A549 (cell line): ENCODE data around the gene FBXL7. TPM values are rescaled to one million over a fixed set of nuclear protein-coding genes. Genes with fewer than 3 reads are reported as not detected.

Experiments used
- ATAC-seq, 2 experiments: fragments of 200-7000 bp in 1 of 2; fragments of >200 bp in 1 of 2; cut with Nextera tagmentation in 1 of 2; cut with Tn5 transposase in 1 of 2; 3 replicates each; pipeline versions ENCODE4 v1.8.0 to v1.9.1; 2018 to 2020; ENCODE audit warnings: mild to moderate bottlenecking in 1 of 2, moderate library complexity in 1 of 2
- CTCF ChIA-PET: fragments of 300-600 bp; sonication (Branson Sonifier 250); formaldehyde crosslinking; extraction: SDS; loops from one replicate; lab custom pipeline; 2021; ENCODE audit warnings: antibody characterized with exemption, inconsistent platforms; lab: Yijun Ruan, JAX
- POLR2A ChIA-PET: fragments of 350-600 bp; formaldehyde crosslinking; extraction: SDS; loops from one replicate; lab custom pipeline; 2021; ENCODE audit warnings: antibody characterized with exemption, inconsistent platforms; lab: Yijun Ruan, JAX
- DNase-seq, 2 experiments: peaks; one replicate each; pipeline versions ENCODE4 v3.0.0 to v3.0.0-alpha.2; 2011 to 2016; ENCODE audit warnings: low read depth in 1 of 2, low spot score in 1 of 2
- FAIRE-seq: peaks from 2 replicates; lab custom pipeline; 2011; peaks lifted over from hg19 to GRCh38; lab: Jason Lieb, UNC
- H3K27ac ChIP-seq, 2 experiments: fragments of >200 bp; sonication (Bioruptor Twin); formaldehyde crosslinking; 3 replicates each; pipeline ENCODE4 v1.5.1; 2016 to 2017
- H3K4me1 ChIP-seq: fragments of >200 bp; sonication (Bioruptor Twin); formaldehyde crosslinking; 3 replicates; pipeline ENCODE4 v1.6.1; 2016
- H3K4me2 ChIP-seq: fragments of >200 bp; sonication (Bioruptor Twin); formaldehyde crosslinking; 3 replicates; pipeline ENCODE4 v1.6.1; 2016
- H3K4me3 ChIP-seq: fragments of >200 bp; sonication (Bioruptor Twin); formaldehyde crosslinking; 3 replicates; pipeline ENCODE4 v1.5.1; 2016
- H3K9me3 ChIP-seq: fragments of >200 bp; sonication (Bioruptor Twin); formaldehyde crosslinking; 3 replicates; pipeline ENCODE4 v1.6.1; 2016
- ATOH8 ChIP-seq: fragments of 250-450 bp; sonication (Bioruptor Pico); IDR thresholded peaks from 2 replicates; pipeline ENCODE4 v1.5.0; 2020; ENCODE audit warnings: low read depth, mild to moderate bottlenecking, moderate library complexity
- CBX8 ChIP-seq: fragments of 200-600 bp; sonication (generic); IDR thresholded peaks from 2 replicates; pipeline ENCODE4 v1.6.1; 2016
- CHD2 ChIP-seq: fragments of 150-350 bp; IDR thresholded peaks from 2 replicates; pipeline ENCODE4 v1.6.1; 2014; ENCODE audit warnings: low read length; ENCODE audit not compliant: partially characterized antibody
- E2F6 ChIP-seq: IDR thresholded peaks from 2 replicates; pipeline ENCODE4 v1.6.1; 2012; ENCODE audit warnings: low read depth, borderline replicate concordance
- FOSB ChIP-seq: fragments of 250-450 bp; sonication (Bioruptor Pico); IDR thresholded peaks from 2 replicates; pipeline ENCODE4 v1.5.0; 2020; ENCODE audit warnings: mild to moderate bottlenecking, moderate library complexity
- HDAC2 ChIP-seq: fragments of 200-600 bp; sonication (generic); IDR thresholded peaks from 2 replicates; pipeline ENCODE4 v1.6.1; 2016
- JUN ChIP-seq, 2 experiments: fragments of >200 bp; sonication (Bioruptor Twin); formaldehyde crosslinking; IDR thresholded peaks; 2 replicates in 1 of 2; 3 replicates in 1 of 2; pipeline ENCODE4 v1.6.1; 2016 to 2017
- JUNB ChIP-seq: fragments of >200 bp; sonication (Bioruptor Twin); formaldehyde crosslinking; IDR thresholded peaks from 2 replicates; pipeline ENCODE4 v1.6.1; 2016
- KDM5A ChIP-seq: fragments of 200-600 bp; sonication (generic); IDR thresholded peaks from 2 replicates; pipeline ENCODE4 v1.6.1; 2016; ENCODE audit warnings: antibody characterized with exemption, mild to moderate bottlenecking
- MAFK ChIP-seq: fragments of 450-650 bp; IDR thresholded peaks from 2 replicates; pipeline ENCODE4 v1.6.1; 2014; ENCODE audit not compliant: partially characterized antibody
- MAX ChIP-seq: IDR thresholded peaks from 2 replicates; pipeline ENCODE4 v1.6.1; 2012
- NR3C1 ChIP-seq: fragments of >200 bp; sonication (Bioruptor Twin); formaldehyde crosslinking; IDR thresholded peaks from 3 replicates; pipeline ENCODE4 v1.6.1; 2017
- RCOR1 ChIP-seq: fragments of 150-350 bp; IDR thresholded peaks from 2 replicates; pipeline ENCODE4 v1.6.1; 2014; ENCODE audit warnings: antibody characterized with exemption, low read length, low read depth
- REST ChIP-seq: fragments of 200-600 bp; sonication (generic); IDR thresholded peaks from 2 replicates; pipeline ENCODE4 v1.6.1; 2016; ENCODE audit warnings: antibody characterized with exemption, mild to moderate bottlenecking, moderate library complexity
- RNF2 ChIP-seq: fragments of 200-600 bp; sonication (generic); IDR thresholded peaks from 2 replicates; pipeline ENCODE4 v1.6.1; 2016; ENCODE audit warnings: low read depth, mild to moderate bottlenecking, antibody characterized with exemption, moderate library complexity, borderline replicate concordance
- SMC3 ChIP-seq: fragments of >200 bp; sonication (Bioruptor Twin); formaldehyde crosslinking; IDR thresholded peaks from 3 replicates; pipeline ENCODE4 v1.6.1; 2018; ENCODE audit warnings: inconsistent platforms
- SREBF2 ChIP-seq: fragments of 450-650 bp; IDR thresholded peaks from 2 replicates; pipeline ENCODE4 v1.6.1; 2014; ENCODE audit warnings: mild to moderate bottlenecking, moderate library complexity
- ZC3H11A ChIP-seq: fragments of 450-650 bp; IDR thresholded peaks from 2 replicates; pipeline ENCODE4 v1.6.1; 2014; ENCODE audit warnings: antibody characterized with exemption, mild to moderate bottlenecking
- ZFP36 ChIP-seq: fragments of 450-650 bp; IDR thresholded peaks from 2 replicates; pipeline ENCODE4 v1.6.1; 2014; ENCODE audit warnings: borderline replicate concordance; ENCODE audit not compliant: partially characterized antibody
- WGBS: methylation state at CpG from one replicate; pipeline ENCODE4 v1.1.6; 2017; ENCODE audit errors: missing lambda C conversion rate; 5-methylcytosine and 5-hydroxymethylcytosine counted together
- polyA plus RNA-seq, 4 experiments: library from polyadenylated mRNA; depleted of rRNA in 3 of 4; stranded (reverse); fragments of >200 nt; fragmentation: RNase III in 1 of 4; extraction: RNeasy Plus Mini Kit Qiagen cat#74134 plus additional on column Dnase treatment in 1 of 4; gene quantifications; 2 replicates in 3 of 4; 3 replicates in 1 of 4; pipeline ENCODE4 v1.2.3, GENCODE V29; 2011 to 2017
- TF ChIP-seq, protein P1 (sequence below): fragments of 250-450 bp; sonication (Bioruptor Pico); IDR thresholded peaks from 2 replicates; pipeline ENCODE4 v1.5.0; 2021; ENCODE audit warnings: mild to moderate bottlenecking, moderate library complexity, borderline replicate concordance
- TF ChIP-seq, protein P2 (sequence below): IDR thresholded peaks from 2 replicates; pipeline ENCODE4 v1.6.1; 2012

Gene FBXL7
- polyA plus RNA-seq, 2 of the 4 experiments (the other 2 are of a cell fraction), result 0.90 to 1.7 TPM

DNA sequence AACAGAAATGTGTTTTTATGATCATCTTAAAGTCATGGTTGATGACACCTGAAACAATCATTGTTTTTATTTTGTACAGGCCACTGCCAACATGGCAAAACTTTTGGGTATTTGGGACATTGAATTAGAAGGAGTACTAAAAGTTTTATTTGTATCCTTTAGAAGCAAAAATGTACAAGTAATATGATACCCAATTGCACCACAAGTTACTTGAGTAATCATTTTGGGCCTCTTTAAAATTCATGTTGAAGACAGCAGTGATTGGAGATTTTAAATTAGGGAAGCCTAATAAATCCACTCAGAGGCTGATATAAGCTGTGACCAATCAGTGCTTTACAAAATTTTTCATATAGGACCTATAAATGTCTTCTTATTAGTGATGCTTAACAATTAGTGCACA is 466.7 kb downstream of the FBXL7 start:
- H3K9me3 ChIP-seq, result no peaks in the 10 kb centered on the region
- no peak for ATAC-seq
- no peak overlapping the region for H3K4me3 ChIP-seq
- CTCF ChIA-PET, result no interaction called here
- no peak for DNase-seq
- H3K27ac ChIP-seq, result no peak overlapping the region
- H3K4me1 ChIP-seq, result no peaks in the 10 kb centered on the region
- TF ChIP-seq RCOR1 (no peak), NR3C1 (no peak), SMC3 (no peak), JUNB (no peak), CHD2 (no peak), ZC3H11A (no peak), HDAC2 (no peak), MAFK (no peak), ZFP36 (no peak), E2F6 (no peak), FOSB (CRISPR knock-in tag) (no peak), REST (no peak), MAX (no peak), JUN (IDR thresholded peaks at IDR 0.05) (no peak), ATOH8 (CRISPR knock-in tag) (no peak), SREBF2 (no peak)
- TF ChIP-seq, protein P1, sequence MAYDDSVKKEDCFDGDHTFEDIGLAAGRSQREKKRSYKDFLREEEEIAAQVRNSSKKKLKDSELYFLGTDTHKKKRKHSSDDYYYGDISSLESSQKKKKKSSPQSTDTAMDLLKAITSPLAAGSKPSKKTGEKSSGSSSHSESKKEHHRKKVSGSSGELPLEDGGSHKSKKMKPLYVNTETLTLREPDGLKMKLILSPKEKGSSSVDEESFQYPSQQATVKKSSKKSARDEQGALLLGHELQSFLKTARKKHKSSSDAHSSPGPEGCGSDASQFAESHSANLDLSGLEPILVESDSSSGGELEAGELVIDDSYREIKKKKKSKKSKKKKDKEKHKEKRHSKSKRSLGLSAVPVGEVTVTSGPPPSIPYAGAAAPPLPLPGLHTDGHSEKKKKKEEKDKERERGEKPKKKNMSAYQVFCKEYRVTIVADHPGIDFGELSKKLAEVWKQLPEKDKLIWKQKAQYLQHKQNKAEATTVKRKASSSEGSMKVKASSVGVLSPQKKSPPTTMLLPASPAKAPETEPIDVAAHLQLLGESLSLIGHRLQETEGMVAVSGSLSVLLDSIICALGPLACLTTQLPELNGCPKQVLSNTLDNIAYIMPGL, result no peak
- TF ChIP-seq, protein P2, sequence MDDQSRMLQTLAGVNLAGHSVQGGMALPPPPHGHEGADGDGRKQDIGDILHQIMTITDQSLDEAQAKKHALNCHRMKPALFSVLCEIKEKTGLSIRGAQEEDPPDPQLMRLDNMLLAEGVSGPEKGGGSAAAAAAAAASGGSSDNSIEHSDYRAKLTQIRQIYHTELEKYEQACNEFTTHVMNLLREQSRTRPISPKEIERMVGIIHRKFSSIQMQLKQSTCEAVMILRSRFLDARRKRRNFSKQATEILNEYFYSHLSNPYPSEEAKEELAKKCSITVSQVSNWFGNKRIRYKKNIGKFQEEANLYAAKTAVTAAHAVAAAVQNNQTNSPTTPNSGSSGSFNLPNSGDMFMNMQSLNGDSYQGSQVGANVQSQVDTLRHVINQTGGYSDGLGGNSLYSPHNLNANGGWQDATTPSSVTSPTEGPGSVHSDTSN, result no peak
- POLR2A ChIA-PET, result no interaction called here
- H3K4me2 ChIP-seq, result no peak overlapping the region
- no peak for FAIRE-seq

DNA sequence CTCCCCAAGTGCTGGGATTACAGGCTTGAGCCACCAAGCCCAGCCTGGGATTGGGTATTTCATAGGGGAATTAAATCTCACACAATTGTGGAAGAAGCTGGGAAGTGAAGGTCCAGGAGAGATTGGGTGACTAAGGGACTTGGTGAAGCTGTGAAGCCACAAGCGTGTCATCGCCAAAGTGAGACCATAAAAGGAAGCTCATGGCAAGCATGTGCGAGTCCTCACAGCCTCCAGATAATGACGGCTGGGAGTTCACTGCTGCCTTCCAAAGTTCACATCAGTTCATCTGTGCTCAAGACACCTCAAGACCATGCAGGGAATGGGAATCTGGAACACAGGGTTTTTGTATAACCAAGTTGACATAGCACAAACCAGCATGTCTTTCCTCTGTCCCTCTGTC is 469.0 kb downstream of the FBXL7 start:
- CTCF ChIA-PET, result no interaction called here
- POLR2A ChIA-PET, result no interaction called here
- no peak overlapping the region for H3K4me3 ChIP-seq
- ATAC-seq, result no peak
- no peaks in the 10 kb centered on the region for H3K4me1 ChIP-seq
- no peaks in the 10 kb centered on the region for H3K9me3 ChIP-seq
- WGBS, result 67% methylated on average over 4 of the region's 4 CpGs
- no peak overlapping the region for H3K27ac ChIP-seq
- FAIRE-seq, result no peak
- H3K4me2 ChIP-seq, result no peak overlapping the region
- TF ChIP-seq RNF2 (no peak), RCOR1 (no peak), SMC3 (no peak), KDM5A (no peak), CBX8 (no peak)
- DNase-seq, result no peak
